ENCODE measurements around the gene SMURF2. TPM values are rescaled to one million over a fixed set of nuclear protein-coding genes. Genes with fewer than 3 reads are reported as not detected.

Gene SMURF2
- total and polyA plus RNA-seq, 10 of the 15 experiments (the other 5 are each of a cell fraction or from before 2014, with no cell fraction given): 2.8 to 13.4 (median 7.5) TPM

DNA sequence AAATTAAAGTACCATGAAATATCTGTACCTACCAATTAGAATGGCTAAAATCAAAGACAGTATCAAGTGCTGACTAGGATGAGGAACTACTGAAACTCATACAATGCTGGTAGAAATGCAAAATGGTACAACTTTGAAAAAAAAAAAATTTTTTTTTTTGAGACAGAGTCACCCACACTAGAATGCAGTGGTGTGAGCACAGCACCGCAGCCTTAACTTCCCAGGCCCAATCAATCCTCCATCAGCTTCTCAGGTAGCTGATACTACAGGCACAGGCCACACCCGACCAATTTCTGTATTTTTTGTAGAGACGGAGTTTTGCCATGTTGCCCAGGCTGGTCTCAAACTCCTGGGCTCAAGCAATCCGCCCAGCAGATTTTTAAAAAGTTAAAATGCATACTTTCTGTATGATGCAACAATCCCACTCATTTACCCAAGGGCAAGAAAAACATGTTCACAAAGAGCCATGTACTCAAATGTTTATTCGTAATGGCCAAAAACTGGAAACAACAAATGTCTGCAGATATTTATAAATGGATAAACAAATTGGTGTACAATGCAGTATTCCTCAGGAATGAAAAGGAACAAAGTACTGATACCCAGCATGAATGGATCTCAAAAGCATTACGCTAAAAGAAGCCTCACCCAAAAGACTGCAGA, 8.7 kb downstream of the SMURF2 start:
- H3K4me2 ChIP-seq (ENCODE audit: control insufficient read depth, insufficient read depth): no peak overlapping the region
- no peak overlapping the region for H3K27ac ChIP-seq (ENCODE audit: control insufficient read depth, insufficient read depth)
- FAIRE-seq: no peak
- peaks cover 8% of the 10 kb centered on the region for H3K79me2 ChIP-seq (ENCODE audit: control insufficient read depth, insufficient read depth, low read length)
- H3K9me3 ChIP-seq (replicated peaks; ENCODE audit: control insufficient read depth, insufficient read depth, low read length): no peaks in the 10 kb centered on the region; the same call in 2 of the 3 replicates
- POLR2A ChIA-PET: no interaction called here
- RAD21 ChIA-PET (ENCODE audit: unreplicated experiment): interaction anchor here (0.5 to 7.8 kb wide), 2 partner anchors 12 to 233 kb away, joined by 3 to 100 read pairs; no protein-coding TSS in a partner anchor
- intact Hi-C loops (cut with micrococcal nuclease; ENCODE audit: unreplicated experiment) (no loop called here), in situ Hi-C loops (cut with MboI) (loop anchor here (5.0 kb wide), 1 partner anchor 231 kb away; no protein-coding TSS in a partner anchor)
- ATAC-seq: no peak
- H3K9ac ChIP-seq (ENCODE audit: control insufficient read depth, insufficient read depth, low read length): no peak overlapping the region
- BruUV-seq (replicated peaks): no TSS peak
- no peak overlapping the region for H2AFZ ChIP-seq (ENCODE audit: control insufficient read depth, low read depth, low read length)
- no peak overlapping the region for H3K4me3 ChIP-seq
- TF ChIP-seq RAD51 (IDR thresholded peaks at IDR 0.05) (no peak), NR2C1 (IDR thresholded peaks at IDR 0.05) (no peak), RB1 (IDR thresholded peaks at IDR 0.05; ENCODE audit: borderline replicate concordance) (no peak), EZH2 (IDR thresholded peaks at IDR 0.05; ENCODE audit: borderline replicate concordance, control insufficient read depth, low read depth, low read length) (no peak), KLF5 (IDR thresholded peaks at IDR 0.05; ENCODE audit: partially characterized antibody) (no peak)
- TF ChIP-seq, protein P1, sequence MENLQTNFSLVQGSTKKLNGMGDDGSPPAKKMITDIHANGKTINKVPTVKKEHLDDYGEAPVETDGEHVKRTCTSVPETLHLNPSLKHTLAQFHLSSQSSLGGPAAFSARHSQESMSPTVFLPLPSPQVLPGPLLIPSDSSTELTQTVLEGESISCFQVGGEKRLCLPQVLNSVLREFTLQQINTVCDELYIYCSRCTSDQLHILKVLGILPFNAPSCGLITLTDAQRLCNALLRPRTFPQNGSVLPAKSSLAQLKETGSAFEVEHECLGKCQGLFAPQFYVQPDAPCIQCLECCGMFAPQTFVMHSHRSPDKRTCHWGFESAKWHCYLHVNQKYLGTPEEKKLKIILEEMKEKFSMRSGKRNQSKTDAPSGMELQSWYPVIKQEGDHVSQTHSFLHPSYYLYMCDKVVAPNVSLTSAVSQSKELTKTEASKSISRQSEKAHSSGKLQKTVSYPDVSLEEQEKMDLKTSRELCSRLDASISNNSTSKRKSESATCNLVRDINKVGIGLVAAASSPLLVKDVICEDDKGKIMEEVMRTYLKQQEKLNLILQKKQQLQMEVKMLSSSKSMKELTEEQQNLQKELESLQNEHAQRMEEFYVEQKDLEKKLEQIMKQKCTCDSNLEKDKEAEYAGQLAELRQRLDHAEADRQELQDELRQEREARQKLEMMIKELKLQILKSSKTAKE (IDR thresholded peaks at IDR 0.05; ENCODE audit: low read depth, poor library complexity, severe bottlenecking): no peak
- TF ChIP-seq, protein P2, sequence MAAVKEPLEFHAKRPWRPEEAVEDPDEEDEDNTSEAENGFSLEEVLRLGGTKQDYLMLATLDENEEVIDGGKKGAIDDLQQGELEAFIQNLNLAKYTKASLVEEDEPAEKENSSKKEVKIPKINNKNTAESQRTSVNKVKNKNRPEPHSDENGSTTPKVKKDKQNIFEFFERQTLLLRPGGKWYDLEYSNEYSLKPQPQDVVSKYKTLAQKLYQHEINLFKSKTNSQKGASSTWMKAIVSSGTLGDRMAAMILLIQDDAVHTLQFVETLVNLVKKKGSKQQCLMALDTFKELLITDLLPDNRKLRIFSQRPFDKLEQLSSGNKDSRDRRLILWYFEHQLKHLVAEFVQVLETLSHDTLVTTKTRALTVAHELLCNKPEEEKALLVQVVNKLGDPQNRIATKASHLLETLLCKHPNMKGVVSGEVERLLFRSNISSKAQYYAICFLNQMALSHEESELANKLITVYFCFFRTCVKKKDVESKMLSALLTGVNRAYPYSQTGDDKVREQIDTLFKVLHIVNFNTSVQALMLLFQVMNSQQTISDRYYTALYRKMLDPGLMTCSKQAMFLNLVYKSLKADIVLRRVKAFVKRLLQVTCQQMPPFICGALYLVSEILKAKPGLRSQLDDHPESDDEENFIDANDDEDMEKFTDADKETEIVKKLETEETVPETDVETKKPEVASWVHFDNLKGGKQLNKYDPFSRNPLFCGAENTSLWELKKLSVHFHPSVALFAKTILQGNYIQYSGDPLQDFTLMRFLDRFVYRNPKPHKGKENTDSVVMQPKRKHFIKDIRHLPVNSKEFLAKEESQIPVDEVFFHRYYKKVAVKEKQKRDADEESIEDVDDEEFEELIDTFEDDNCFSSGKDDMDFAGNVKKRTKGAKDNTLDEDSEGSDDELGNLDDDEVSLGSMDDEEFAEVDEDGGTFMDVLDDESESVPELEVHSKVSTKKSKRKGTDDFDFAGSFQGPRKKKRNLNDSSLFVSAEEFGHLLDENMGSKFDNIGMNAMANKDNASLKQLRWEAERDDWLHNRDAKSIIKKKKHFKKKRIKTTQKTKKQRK (IDR thresholded peaks at IDR 0.05; ENCODE audit: low read depth, low read length): no peak
- SMC1A ChIA-PET (ENCODE audit: uncharacterized antibody, unreplicated experiment): interaction anchor here (10.6 kb wide), 1 partner anchor 233 kb away, joined by 133 read pairs; no protein-coding TSS in a partner anchor
- no peaks in the 10 kb centered on the region for H3K36me3 ChIP-seq (ENCODE audit: control insufficient read depth in 2 of 2, insufficient read depth in 2 of 2, low read length in 1 of 2)
- CTCF ChIA-PET: interaction anchor here (0.5 to 3.1 kb wide), 5 partner anchors 9 to 431 kb away, joined by 3 to 13 read pairs (median 4); no protein-coding TSS in a partner anchor
- peaks cover 6% of the 10 kb centered on the region for H3K4me1 ChIP-seq (ENCODE audit: control insufficient read depth, insufficient read depth, low read length)
- H4K20me1 ChIP-seq (ENCODE audit: control insufficient read depth, insufficient read depth): no peaks in the 10 kb centered on the region; the same call in 1 of the 2 replicates
- H3K27me3 ChIP-seq (replicated peaks in 1 of 2; ENCODE audit: control insufficient read depth in 2 of 2, insufficient read depth in 2 of 2, low read length in 1 of 2): no peaks in the 10 kb centered on the region
- DNase-seq (ENCODE audit: low read depth, low spot score): no peak
- 95% methylated on average over 6 of the region's 6 CpGs for WGBS (ENCODE audit: insufficient coverage, insufficient replicate concordance, low lambda C conversion rate, missing lambda C conversion rate)
